ENCODE results near the gene PTGR3. TPM values are rescaled to one million over a fixed set of nuclear protein-coding genes. Genes with fewer than 3 reads are reported as not detected.

PTGR3 gene
- total RNA-seq, 1 experiment from 2014 or later: 12.4 TPM

- DNase-seq (ENCODE audit: low read depth): no peak
- in situ Hi-C loops (cut with HindIII; ENCODE audit: low pct_unique_long_range_greater_than_20kb, low sequenced_read_pairs): no loop called here
Observed at GRCh38 chr18:75240433-75240832, 31.5 kb upstream of the PTGR3 start.

- no peak for DNase-seq (ENCODE audit: low read depth)
- in situ Hi-C loops (cut with HindIII; ENCODE audit: low pct_unique_long_range_greater_than_20kb, low sequenced_read_pairs): no loop called here
Observed at GRCh38 chr18:75238786-75239185, 29.8 kb upstream of the PTGR3 start.

- in situ Hi-C loops (cut with HindIII; ENCODE audit: low pct_unique_long_range_greater_than_20kb, low sequenced_read_pairs): no loop called here
- DNase-seq (ENCODE audit: low read depth): no peak
Observed at GRCh38 chr18:75238100-75238499, 29.2 kb upstream of the PTGR3 start.

GRCh38 chr18:75235896-75236295, 27.0 kb upstream of the PTGR3 start:
- no peak for DNase-seq (ENCODE audit: low read depth)
- in situ Hi-C loops (cut with HindIII; ENCODE audit: low pct_unique_long_range_greater_than_20kb, low sequenced_read_pairs): no loop called here

GRCh38 chr18:75234901-75235300, 26.0 kb upstream of the PTGR3 start:
- in situ Hi-C loops (cut with HindIII; ENCODE audit: low pct_unique_long_range_greater_than_20kb, low sequenced_read_pairs): no loop called here
- no peak for DNase-seq (ENCODE audit: low read depth)

- in situ Hi-C loops (cut with HindIII; ENCODE audit: low pct_unique_long_range_greater_than_20kb, low sequenced_read_pairs): no loop called here
- DNase-seq (ENCODE audit: low read depth): no peak
Observed at GRCh38 chr18:75231053-75231406, 22.1 kb upstream of the PTGR3 start.

GRCh38 chr18:75230163-75231052, 21.5 kb upstream of the PTGR3 start:
- in situ Hi-C loops (cut with HindIII; ENCODE audit: low pct_unique_long_range_greater_than_20kb, low sequenced_read_pairs): no loop called here
- DNase-seq (ENCODE audit: low read depth): no peak

GRCh38 chr18:75229437-75229836, 20.5 kb upstream of the PTGR3 start:
- in situ Hi-C loops (cut with HindIII; ENCODE audit: low pct_unique_long_range_greater_than_20kb, low sequenced_read_pairs): no loop called here
- DNase-seq (ENCODE audit: low read depth): no peak

GRCh38 chr18:75228967-75229366, 20.0 kb upstream of the PTGR3 start:
- in situ Hi-C loops (cut with HindIII; ENCODE audit: low pct_unique_long_range_greater_than_20kb, low sequenced_read_pairs): no loop called here
- no peak for DNase-seq (ENCODE audit: low read depth)

- in situ Hi-C loops (cut with HindIII; ENCODE audit: low pct_unique_long_range_greater_than_20kb, low sequenced_read_pairs): no loop called here
- no peak for DNase-seq (ENCODE audit: low read depth)
Observed at GRCh38 chr18:75227535-75228296, 18.8 kb upstream of the PTGR3 start.

GRCh38 chr18:75226956-75227316, 18.0 kb upstream of the PTGR3 start:
- DNase-seq (ENCODE audit: low read depth): no peak
- in situ Hi-C loops (cut with HindIII; ENCODE audit: low pct_unique_long_range_greater_than_20kb, low sequenced_read_pairs): no loop called here

GRCh38 chr18:75226286-75226955, 17.5 kb upstream of the PTGR3 start:
- in situ Hi-C loops (cut with HindIII; ENCODE audit: low pct_unique_long_range_greater_than_20kb, low sequenced_read_pairs): no loop called here
- peak; percentile 65 for DNase-seq (ENCODE audit: low read depth)

GRCh38 chr18:75223687-75224347, 14.9 kb upstream of the PTGR3 start:
- DNase-seq (ENCODE audit: low read depth): peak; percentile 87
- in situ Hi-C loops (cut with HindIII; ENCODE audit: low pct_unique_long_range_greater_than_20kb, low sequenced_read_pairs): no loop called here

GRCh38 chr18:75222407-75222806, 13.5 kb upstream of the PTGR3 start:
- no peak for DNase-seq (ENCODE audit: low read depth)
- in situ Hi-C loops (cut with HindIII; ENCODE audit: low pct_unique_long_range_greater_than_20kb, low sequenced_read_pairs): no loop called here

GRCh38 chr18:75221897-75222296, 13.0 kb upstream of the PTGR3 start:
- in situ Hi-C loops (cut with HindIII; ENCODE audit: low pct_unique_long_range_greater_than_20kb, low sequenced_read_pairs): no loop called here
- DNase-seq (ENCODE audit: low read depth): no peak

- in situ Hi-C loops (cut with HindIII; ENCODE audit: low pct_unique_long_range_greater_than_20kb, low sequenced_read_pairs): no loop called here
- DNase-seq (ENCODE audit: low read depth): no peak
Observed at GRCh38 chr18:75221397-75221796, 12.5 kb upstream of the PTGR3 start.

- in situ Hi-C loops (cut with HindIII; ENCODE audit: low pct_unique_long_range_greater_than_20kb, low sequenced_read_pairs): no loop called here
- no peak for DNase-seq (ENCODE audit: low read depth)
Observed at GRCh38 chr18:75220551-75221355, 11.8 kb upstream of the PTGR3 start.

Measured in Caki2 (cell line).